ENCODE data around the gene OBSL1.

The OBSL1 gene

GRCh38 chr2:219597552-219598307 lies 26.4 kb upstream of the OBSL1 start, which contains the start of gene STK11IP:
Gene STK11IP, plus strand, starts transcription at chr2:219597857. Its CDS starts 263 bp downstream, at chr2:219598120.
- no peak for TF ChIP-seq CTCF (IDR thresholded peaks at IDR 0.05; ENCODE audit: borderline replicate concordance, control extremely low read depth, extremely low read depth, insufficient read depth, missing control alignments)
- in situ Hi-C loops (cut with MboI; ENCODE audit: low sequenced_read_pairs, unreplicated experiment), result no loop called here
- peak; percentile 96 for DNase-seq (ENCODE audit: low spot score)

GRCh38 chr2:219596954-219597551 lies 25.7 kb upstream of the OBSL1 start:
- TF ChIP-seq CTCF (IDR thresholded peaks at IDR 0.05; ENCODE audit: borderline replicate concordance, control extremely low read depth, extremely low read depth, insufficient read depth, missing control alignments), result no peak
- in situ Hi-C loops (cut with MboI; ENCODE audit: low sequenced_read_pairs, unreplicated experiment), result no loop called here
- DNase-seq (ENCODE audit: low spot score), result no peak

GRCh38 chr2:219595256-219595655 lies 23.9 kb upstream of the OBSL1 start:
- no peak for TF ChIP-seq CTCF (IDR thresholded peaks at IDR 0.05; ENCODE audit: borderline replicate concordance, control extremely low read depth, extremely low read depth, insufficient read depth, missing control alignments)
- DNase-seq (ENCODE audit: low spot score), result no peak
- in situ Hi-C loops (cut with MboI; ENCODE audit: low sequenced_read_pairs, unreplicated experiment), result no loop called here

- in situ Hi-C loops (cut with MboI; ENCODE audit: low sequenced_read_pairs, unreplicated experiment), result no loop called here
- DNase-seq (ENCODE audit: low spot score), result no peak
- TF ChIP-seq CTCF (IDR thresholded peaks at IDR 0.05; ENCODE audit: borderline replicate concordance, control extremely low read depth, extremely low read depth, insufficient read depth, missing control alignments), result no peak
Measured at GRCh38 chr2:219593154-219593553, 21.8 kb upstream of the OBSL1 start.

- in situ Hi-C loops (cut with MboI; ENCODE audit: low sequenced_read_pairs, unreplicated experiment), result no loop called here
- DNase-seq (ENCODE audit: low spot score), result no peak
- no peak for TF ChIP-seq CTCF (IDR thresholded peaks at IDR 0.05; ENCODE audit: borderline replicate concordance, control extremely low read depth, extremely low read depth, insufficient read depth, missing control alignments)
Measured at GRCh38 chr2:219592736-219593135, 21.4 kb upstream of the OBSL1 start.

- in situ Hi-C loops (cut with MboI; ENCODE audit: low sequenced_read_pairs, unreplicated experiment), result no loop called here
- no peak for TF ChIP-seq CTCF (IDR thresholded peaks at IDR 0.05; ENCODE audit: borderline replicate concordance, control extremely low read depth, extremely low read depth, insufficient read depth, missing control alignments)
- DNase-seq (ENCODE audit: low spot score), result no peak
Measured at GRCh38 chr2:219591091-219591490, 19.8 kb upstream of the OBSL1 start.

Measured in GM13976 (cell line).